HG02610 (cell line): ENCODE results near the gene ENKD1.
A peak's percentile ranks its signal among the peaks of the same experiment; 100 is the strongest.

Experiments used
- ATAC-seq: cut with Tn5 transposase; IDR thresholded peaks from one replicate; pipeline ENCODE4 v1.9.1; 2021; ENCODE audit warnings: mild to moderate bottlenecking, moderate library complexity; ENCODE audit not compliant: unreplicated experiment

The ENKD1 gene

DNA sequence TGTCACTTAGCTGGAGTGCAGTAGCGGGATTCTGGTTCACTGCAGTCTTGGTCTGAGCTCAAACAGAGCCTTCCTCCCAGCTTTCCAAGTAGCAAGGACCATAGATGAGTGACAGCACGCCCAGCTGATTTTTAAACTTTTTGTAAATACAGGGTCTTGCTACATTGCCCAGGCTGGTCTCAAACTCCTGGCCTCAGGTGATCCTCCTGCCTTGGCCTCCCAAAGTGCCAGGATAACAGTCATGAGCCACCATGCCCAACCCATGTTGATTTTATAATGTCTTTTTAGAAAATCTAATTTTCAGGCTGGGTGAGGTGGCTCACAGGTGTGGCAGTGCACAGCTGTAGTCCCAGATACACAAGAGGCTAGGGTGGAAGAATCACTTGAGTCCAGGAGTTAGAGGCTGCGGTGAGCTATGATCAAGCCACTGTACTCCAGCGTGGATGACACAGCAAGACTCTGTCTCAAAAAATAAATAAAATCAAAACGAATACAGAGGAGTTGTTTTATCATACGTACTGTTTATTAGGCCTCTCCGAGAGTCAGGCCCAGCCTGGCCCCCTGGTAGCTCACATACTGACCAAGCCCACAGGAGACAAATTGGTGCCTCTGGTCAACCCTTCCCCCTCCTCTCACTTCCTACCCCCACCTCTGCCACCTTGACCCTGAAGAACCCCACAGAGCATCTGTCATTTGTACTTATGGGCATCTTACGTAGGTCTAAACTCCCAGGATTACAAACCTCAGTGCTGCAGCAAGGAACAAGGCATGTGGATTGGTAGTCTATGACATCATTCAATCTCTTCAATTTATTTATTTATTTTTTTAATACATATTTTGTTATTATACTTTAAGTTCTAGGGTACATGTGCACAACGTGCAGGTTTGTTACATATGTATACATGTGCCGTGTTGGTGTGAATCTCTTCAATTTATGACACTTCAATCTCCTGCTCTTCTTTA, 13.7 kb upstream of the ENKD1 start:
- no peak for ATAC-seq

GRCh38 chr16:67678354-67679023, 11.9 kb upstream of the ENKD1 start:
- ATAC-seq: no peak

GRCh38 chr16:67677712-67678111, 11.2 kb upstream of the ENKD1 start:
- no peak for ATAC-seq

GRCh38 chr16:67676939-67677338, 10.4 kb upstream of the ENKD1 start:
- ATAC-seq: no peak

- ATAC-seq: no peak
These were observed 10.0 kb upstream of the ENKD1 start for GRCh38 chr16:67676516-67676915.

DNA sequence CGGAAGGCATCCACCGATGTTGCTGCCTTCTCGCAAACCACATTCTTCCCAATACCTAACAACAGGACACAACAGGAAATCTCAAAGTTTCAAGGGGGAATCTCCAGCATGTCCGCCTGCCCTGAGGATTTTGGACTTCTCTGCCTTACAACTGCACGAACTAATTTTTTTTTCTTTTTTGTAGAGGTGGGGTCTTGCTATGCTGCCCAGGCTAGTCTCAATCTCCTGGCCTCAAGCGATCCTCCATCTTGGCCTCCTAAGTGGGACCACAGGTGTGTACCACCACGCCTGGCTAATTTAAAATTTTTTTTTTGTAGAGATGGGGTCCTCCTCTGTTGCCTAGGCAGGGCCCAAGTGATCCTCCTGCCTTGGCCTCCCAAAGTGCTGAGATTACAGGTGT, 9.4 kb upstream of the ENKD1 start:
- no peak for ATAC-seq

DNA sequence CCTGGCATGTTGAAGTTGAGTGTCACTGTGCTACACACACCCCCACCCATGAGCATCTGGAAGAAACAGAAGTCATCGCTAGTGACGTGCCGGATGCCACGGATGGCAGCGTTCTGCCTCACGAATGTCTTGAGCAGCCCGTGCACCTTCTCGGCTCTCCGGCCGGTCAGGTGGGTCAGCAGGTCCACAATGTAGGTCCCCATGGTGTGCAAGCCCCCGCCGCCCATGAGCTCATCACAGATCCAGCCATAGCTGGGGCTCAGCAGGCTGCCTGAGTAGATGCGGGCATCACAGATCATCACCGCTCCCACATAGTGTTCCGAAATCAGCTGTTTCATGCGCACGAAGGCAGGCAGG, 9.0 kb upstream of the ENKD1 start:
- ATAC-seq: no peak

- ATAC-seq: no peak
These were observed 8.5 kb upstream of the ENKD1 start for GRCh38 chr16:67674851-67675578.

- ATAC-seq: no peak
These were observed 7.4 kb upstream of the ENKD1 start for GRCh38 chr16:67673712-67674580.

- ATAC-seq: no peak
These were observed 6.5 kb upstream of the ENKD1 start for GRCh38 chr16:67672739-67673662.

DNA sequence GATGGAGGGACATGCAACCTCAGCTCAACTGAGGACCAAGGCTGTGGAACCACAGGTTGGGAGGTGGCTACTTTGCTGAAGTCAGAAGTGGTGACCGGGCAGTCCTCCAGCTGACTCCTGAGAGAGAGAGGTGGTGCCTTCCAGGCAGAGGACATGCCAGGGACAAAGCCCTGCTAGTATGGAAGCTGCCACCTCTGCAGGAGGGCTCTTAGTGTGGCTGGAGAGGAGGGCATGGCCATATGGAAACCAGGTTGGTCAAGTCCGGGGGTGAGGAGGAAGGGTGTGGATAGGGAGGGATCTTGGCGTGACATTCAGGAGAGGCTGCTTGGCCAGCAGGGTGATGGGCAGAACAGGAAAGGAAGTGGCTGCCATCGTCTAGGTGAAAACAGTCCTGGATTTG, 5.8 kb upstream of the ENKD1 start:
- no peak for ATAC-seq

DNA sequence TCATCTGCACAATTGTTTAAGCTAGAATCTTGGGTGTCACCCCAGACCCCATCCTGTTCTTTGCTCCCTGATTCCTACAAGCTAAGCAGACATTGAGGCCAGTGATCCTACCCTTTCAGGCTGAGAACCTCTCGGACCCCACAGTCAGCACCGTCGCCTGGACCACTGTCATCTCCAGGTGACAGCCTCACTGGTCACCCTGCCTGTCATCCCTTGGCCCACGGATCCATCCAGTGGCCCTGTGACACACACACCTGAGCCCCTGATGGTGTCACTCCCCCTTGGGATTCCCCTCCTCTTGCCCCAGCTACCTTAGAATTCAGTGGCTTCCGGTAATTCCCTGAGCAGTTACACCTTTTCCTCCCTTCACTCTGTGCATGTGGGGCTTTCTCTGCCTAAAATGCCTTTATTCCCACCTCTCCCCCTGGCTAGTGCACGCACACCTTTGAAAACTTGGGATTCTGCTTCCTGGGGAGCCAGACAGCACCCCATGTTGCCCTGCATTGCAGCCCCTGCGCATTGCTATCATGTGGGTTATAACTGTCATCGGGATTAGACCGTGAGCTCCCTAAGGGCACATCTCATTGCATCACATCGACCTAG, 3.0 kb upstream of the ENKD1 start:
- ATAC-seq: no peak

DNA sequence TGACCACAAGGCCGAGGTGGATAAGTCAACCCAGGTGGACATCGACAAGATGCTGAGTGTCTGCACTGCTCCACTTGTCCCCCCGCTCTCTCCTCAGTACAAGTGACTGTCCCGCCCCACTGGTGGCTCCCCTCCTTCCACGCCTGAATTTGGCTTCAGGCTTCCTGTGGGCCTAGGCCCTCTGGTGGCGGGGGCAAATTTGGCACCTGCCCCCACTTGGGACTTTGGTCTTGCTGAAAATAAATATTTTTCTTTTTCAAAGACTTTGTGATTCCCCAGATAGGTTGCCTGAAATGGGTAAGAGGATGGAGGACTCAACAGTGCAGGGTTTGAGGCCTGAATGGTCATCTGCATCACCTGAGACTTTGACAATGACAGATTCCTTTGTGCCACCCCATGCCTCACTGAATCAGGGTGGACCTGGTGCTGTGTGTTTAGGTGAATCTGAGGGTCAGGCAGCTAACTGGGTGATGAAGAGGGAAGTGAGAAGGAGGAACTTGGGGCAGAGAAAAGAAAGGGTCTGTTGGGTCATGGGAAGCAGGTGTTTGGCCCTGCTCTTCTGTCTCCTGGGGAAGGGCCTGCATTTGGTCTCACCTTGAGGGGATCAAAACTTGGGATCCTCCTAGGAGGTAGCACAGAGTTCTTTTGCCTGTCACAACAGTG, 2.1 kb upstream of the ENKD1 start:
- ATAC-seq: no peak

- ATAC-seq: peak; percentile 65
These were observed 1.4 kb upstream of the ENKD1 start for GRCh38 chr16:67667817-67668494.

- no peak for ATAC-seq
These were observed 885 bp upstream of the ENKD1 start for GRCh38 chr16:67667453-67667816.

- peak; percentile 12 for ATAC-seq
These were observed 458 bp downstream of the ENKD1 start for GRCh38 chr16:67666032-67666551.

DNA sequence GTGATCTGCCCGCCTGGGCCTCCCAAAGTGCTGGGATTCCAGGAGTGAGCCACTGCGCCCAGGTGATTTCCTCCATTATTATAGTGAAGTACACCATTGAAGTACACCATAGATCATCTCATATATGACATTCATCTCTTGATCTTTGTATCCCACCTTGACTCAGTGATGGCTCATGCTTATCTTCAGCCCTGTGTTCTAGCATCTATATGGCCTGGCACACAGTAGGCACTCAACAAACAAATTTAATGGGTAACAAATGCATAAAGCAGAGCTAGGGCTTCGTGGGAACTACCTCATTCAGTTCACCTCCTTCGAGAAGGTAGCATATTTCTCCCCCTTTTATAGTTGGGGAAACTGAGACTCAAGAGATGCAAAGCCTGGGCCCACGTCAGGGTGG, 952 bp downstream of the ENKD1 start:
- ATAC-seq: no peak

- ATAC-seq: no peak
These were observed 1.7 kb downstream of the ENKD1 start for GRCh38 chr16:67664871-67665270.
